HL-60 (cell line): ENCODE measurements around the gene VAV2.

Source experiments
- GABPA ChIP-seq: IDR thresholded peaks from 2 replicates; pipeline ENCODE4 v1.6.1; 2012; ENCODE audit warnings: low read depth
- POLR2AphosphoS5 ChIP-seq: IDR thresholded peaks from 2 replicates; pipeline ENCODE4 v1.6.1; 2012; ENCODE audit warnings: low read depth
- SPI1 ChIP-seq: IDR thresholded peaks from 2 replicates; pipeline ENCODE4 v1.6.1; 2012; ENCODE audit warnings: low read depth, mild to moderate bottlenecking, borderline replicate concordance
- TF ChIP-seq, protein P1 (sequence below): IDR thresholded peaks from one replicate; pipeline ENCODE4 v1.5.1; 2011; ENCODE audit warnings: low read length, control low read depth, inconsistent platforms; ENCODE audit not compliant: insufficient read depth
- TF ChIP-seq, protein P2 (sequence below): IDR thresholded peaks from 2 replicates; pipeline ENCODE4 v1.6.1; 2012; ENCODE audit warnings: low read depth; ENCODE audit not compliant: insufficient replicate concordance

DNA sequence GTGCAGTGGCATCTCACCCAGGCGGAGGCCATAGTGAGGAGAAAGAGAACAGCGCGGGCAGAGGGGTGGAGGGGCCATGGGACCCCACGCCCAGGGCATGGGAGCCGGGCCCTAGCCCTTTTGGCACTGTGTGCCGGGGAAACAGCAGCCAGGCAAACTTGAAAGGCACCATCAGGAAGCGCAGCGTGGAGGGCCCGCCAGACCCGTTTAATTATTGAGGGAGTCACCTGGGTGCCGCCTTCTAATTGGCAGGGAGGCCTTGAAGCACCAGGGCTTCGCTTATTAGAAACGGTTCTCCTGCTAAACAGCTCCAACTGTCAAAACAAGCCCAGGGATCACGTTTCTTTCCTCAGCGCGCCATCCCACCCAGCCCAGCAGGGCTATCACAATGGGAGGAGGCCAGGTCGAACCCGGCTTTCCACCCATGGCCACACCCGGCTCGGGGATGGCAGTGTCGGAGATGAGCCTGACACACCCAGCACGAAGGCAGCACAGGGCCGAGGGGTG, 149.3 kb downstream of the VAV2 start:
- TF ChIP-seq, protein P1, sequence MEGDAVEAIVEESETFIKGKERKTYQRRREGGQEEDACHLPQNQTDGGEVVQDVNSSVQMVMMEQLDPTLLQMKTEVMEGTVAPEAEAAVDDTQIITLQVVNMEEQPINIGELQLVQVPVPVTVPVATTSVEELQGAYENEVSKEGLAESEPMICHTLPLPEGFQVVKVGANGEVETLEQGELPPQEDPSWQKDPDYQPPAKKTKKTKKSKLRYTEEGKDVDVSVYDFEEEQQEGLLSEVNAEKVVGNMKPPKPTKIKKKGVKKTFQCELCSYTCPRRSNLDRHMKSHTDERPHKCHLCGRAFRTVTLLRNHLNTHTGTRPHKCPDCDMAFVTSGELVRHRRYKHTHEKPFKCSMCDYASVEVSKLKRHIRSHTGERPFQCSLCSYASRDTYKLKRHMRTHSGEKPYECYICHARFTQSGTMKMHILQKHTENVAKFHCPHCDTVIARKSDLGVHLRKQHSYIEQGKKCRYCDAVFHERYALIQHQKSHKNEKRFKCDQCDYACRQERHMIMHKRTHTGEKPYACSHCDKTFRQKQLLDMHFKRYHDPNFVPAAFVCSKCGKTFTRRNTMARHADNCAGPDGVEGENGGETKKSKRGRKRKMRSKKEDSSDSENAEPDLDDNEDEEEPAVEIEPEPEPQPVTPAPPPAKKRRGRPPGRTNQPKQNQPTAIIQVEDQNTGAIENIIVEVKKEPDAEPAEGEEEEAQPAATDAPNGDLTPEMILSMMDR = no peak
- TF ChIP-seq SPI1 (no peak), POLR2AphosphoS5 (no peak), GABPA (no peak)
- TF ChIP-seq, protein P2, sequence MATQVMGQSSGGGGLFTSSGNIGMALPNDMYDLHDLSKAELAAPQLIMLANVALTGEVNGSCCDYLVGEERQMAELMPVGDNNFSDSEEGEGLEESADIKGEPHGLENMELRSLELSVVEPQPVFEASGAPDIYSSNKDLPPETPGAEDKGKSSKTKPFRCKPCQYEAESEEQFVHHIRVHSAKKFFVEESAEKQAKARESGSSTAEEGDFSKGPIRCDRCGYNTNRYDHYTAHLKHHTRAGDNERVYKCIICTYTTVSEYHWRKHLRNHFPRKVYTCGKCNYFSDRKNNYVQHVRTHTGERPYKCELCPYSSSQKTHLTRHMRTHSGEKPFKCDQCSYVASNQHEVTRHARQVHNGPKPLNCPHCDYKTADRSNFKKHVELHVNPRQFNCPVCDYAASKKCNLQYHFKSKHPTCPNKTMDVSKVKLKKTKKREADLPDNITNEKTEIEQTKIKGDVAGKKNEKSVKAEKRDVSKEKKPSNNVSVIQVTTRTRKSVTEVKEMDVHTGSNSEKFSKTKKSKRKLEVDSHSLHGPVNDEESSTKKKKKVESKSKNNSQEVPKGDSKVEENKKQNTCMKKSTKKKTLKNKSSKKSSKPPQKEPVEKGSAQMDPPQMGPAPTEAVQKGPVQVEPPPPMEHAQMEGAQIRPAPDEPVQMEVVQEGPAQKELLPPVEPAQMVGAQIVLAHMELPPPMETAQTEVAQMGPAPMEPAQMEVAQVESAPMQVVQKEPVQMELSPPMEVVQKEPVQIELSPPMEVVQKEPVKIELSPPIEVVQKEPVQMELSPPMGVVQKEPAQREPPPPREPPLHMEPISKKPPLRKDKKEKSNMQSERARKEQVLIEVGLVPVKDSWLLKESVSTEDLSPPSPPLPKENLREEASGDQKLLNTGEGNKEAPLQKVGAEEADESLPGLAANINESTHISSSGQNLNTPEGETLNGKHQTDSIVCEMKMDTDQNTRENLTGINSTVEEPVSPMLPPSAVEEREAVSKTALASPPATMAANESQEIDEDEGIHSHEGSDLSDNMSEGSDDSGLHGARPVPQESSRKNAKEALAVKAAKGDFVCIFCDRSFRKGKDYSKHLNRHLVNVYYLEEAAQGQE = no peak
